ENCODE results near the gene UBE2L5. TPM values are rescaled to one million over a fixed set of nuclear protein-coding genes. Genes with fewer than 3 reads are reported as not detected.
"Not testable (repeated sequence)": the region's sequence is repeated elsewhere in the genome, so short reads cannot be mapped to it uniquely, and the experiment has no call there.

Gene UBE2L5
- total RNA-seq, 2 experiments from 2014 or later, result 0.22 to 1.8 TPM

DNA sequence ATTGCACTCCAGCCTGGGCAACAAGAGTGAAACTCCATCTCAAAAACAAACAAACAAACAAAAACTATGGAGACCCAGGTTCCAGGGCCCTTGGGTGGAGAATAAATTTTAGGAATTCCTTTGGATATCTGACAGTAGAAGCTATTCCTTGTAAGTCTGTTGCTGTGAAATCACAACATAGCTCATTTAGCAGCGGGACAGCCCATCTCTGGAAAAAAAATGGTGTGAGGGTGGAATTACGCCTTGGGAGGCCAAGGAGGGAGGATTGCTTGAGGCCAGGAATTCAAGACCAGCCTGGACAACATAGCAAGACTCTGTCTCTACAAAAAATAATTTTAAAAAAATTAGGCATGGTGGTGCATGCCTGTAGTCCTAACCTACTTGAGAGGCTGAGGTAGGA is 27.8 kb downstream of the UBE2L5 start:
- POLR2A ChIA-PET, result interaction anchor here (0.6 to 16.4 kb wide), 6 partner anchors 12 to 76 kb away, joined by 3 to 235 read pairs (median 8); no protein-coding TSS in a partner anchor

DNA sequence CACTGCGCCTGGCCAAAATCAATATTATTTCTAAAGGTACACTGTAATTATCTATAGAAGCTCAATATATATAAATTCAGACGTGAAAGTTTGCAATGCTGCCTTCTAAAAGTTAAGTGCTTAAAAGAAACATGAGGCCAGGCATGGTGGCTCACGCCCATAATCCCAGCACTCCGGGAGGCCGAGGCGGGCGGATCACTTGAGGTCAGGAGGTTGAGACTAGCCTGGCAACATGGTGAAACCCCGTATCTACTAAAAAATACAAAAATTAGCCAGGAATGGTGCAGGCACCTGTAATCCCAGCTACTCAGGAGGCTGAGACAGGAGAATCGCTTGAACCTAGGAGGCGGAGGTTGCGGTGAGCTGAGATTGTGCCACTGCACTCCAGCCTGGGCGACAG is 29.2 kb downstream of the UBE2L5 start:
- peaks cover 50% of the 10 kb centered on the region for H3K36me3 ChIP-seq (ENCODE audit: insufficient read depth, low read length)
- H3K4me3 ChIP-seq (ENCODE audit: low read depth, low read length, poor library complexity, severe bottlenecking); BruUV-seq (replicated peaks); H3K9me2 ChIP-seq (ENCODE audit: insufficient read depth, low read length); CTCF ChIA-PET (ENCODE audit: unreplicated experiment); H2AFZ ChIP-seq (ENCODE audit: low read length); intact Hi-C loops (cut with micrococcal nuclease; ENCODE audit: unreplicated experiment); DNase-seq (ENCODE audit: low spot score); H4K20me1 ChIP-seq (ENCODE audit: insufficient read depth, low read length); H3K9me3 ChIP-seq (ENCODE audit: low read length): not testable (repeated sequence)
- peaks cover 60% of the 10 kb centered on the region for H3K79me2 ChIP-seq (ENCODE audit: insufficient read depth, low read depth, low read length)
- H3K4me2 ChIP-seq (ENCODE audit: low read length), result peak overlapping the region; percentile 21; the same call in 1 of the 2 replicates
- peak overlapping the region; percentile 4 for H3K27ac ChIP-seq (ENCODE audit: low read depth, low read length, poor library complexity, severe bottlenecking)
- POLR2A ChIA-PET, result interaction anchor here (0.6 to 16.4 kb wide), 5 partner anchors 8 to 144 kb away, joined by 3 to 235 read pairs (median 6); no protein-coding TSS in a partner anchor
- H3K4me1 ChIP-seq (ENCODE audit: insufficient read depth, low read length, poor library complexity, severe bottlenecking), result peaks cover 60% of the 10 kb centered on the region

More for the DNA sequence above, 27.8 kb downstream of the UBE2L5 start:
- Histone ChIP-seq H3K27ac (ENCODE audit: low read depth, low read length, poor library complexity, severe bottlenecking) (no peak overlapping the region), H3K4me2 (ENCODE audit: low read length) (no peak overlapping the region), H4K20me1 (ENCODE audit: insufficient read depth, low read length) (no peaks in the 10 kb centered on the region), H3K9me3 (ENCODE audit: low read length) (no peaks in the 10 kb centered on the region), H3K4me3 (ENCODE audit: low read depth, low read length, poor library complexity, severe bottlenecking) (no peak overlapping the region), H3K4me1 (ENCODE audit: insufficient read depth, low read length, poor library complexity, severe bottlenecking) (peaks cover 53% of the 10 kb centered on the region), H3K79me2 (ENCODE audit: insufficient read depth, low read depth, low read length) (peaks cover 73% of the 10 kb centered on the region), H3K9me2 (ENCODE audit: insufficient read depth, low read length) (no peaks in the 10 kb centered on the region), H3K36me3 (ENCODE audit: insufficient read depth, low read length) (peaks cover 48% of the 10 kb centered on the region), H2AFZ (ENCODE audit: low read length) (no peak overlapping the region)
- CTCF ChIA-PET (ENCODE audit: unreplicated experiment), result no interaction called here
- intact Hi-C loops (cut with micrococcal nuclease; ENCODE audit: unreplicated experiment), result no loop called here
- DNase-seq (ENCODE audit: low spot score), result no peak
- BruUV-seq (replicated peaks), result no TSS peak
- TF ChIP-seq, protein P1, sequence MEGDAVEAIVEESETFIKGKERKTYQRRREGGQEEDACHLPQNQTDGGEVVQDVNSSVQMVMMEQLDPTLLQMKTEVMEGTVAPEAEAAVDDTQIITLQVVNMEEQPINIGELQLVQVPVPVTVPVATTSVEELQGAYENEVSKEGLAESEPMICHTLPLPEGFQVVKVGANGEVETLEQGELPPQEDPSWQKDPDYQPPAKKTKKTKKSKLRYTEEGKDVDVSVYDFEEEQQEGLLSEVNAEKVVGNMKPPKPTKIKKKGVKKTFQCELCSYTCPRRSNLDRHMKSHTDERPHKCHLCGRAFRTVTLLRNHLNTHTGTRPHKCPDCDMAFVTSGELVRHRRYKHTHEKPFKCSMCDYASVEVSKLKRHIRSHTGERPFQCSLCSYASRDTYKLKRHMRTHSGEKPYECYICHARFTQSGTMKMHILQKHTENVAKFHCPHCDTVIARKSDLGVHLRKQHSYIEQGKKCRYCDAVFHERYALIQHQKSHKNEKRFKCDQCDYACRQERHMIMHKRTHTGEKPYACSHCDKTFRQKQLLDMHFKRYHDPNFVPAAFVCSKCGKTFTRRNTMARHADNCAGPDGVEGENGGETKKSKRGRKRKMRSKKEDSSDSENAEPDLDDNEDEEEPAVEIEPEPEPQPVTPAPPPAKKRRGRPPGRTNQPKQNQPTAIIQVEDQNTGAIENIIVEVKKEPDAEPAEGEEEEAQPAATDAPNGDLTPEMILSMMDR (conservative IDR thresholded peaks at IDR 0.05; ENCODE audit: low read length), result no peak
- TF ChIP-seq EZH2phosphoT487 (IDR thresholded peaks at IDR 0.05; ENCODE audit: borderline replicate concordance, low read depth, low read length), result no peak

DNA sequence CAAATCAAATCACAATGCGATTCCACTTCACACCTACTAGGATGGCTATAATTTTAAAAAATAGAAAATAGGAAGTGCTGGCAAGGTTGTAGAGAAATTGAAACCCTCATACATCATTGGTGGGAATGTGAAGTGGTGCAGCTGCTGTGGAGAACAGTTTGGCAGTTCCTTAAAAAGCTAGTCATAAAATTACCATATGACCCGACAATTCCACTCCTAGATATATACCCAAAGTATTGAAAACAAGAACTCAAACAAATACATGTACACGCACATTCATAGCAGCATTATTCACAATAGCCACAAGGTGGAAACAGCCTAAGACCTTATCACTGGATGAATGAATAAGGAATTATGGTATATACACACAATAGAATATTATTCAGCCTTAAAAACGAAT is 31.4 kb downstream of the UBE2L5 start:
- H3K4me3 ChIP-seq (ENCODE audit: low read depth, low read length, poor library complexity, severe bottlenecking), result no peak overlapping the region
- intact Hi-C loops (cut with micrococcal nuclease; ENCODE audit: unreplicated experiment), result no loop called here
- H2AFZ ChIP-seq (ENCODE audit: low read length), result no peak overlapping the region
- TF ChIP-seq EZH2phosphoT487 (IDR thresholded peaks at IDR 0.05; ENCODE audit: borderline replicate concordance, low read depth, low read length), result no peak
- TF ChIP-seq, protein P1 (conservative IDR thresholded peaks at IDR 0.05; ENCODE audit: low read length), result peak; percentile 67
- H3K9me3 ChIP-seq (ENCODE audit: low read length), result no peaks in the 10 kb centered on the region
- H3K4me1 ChIP-seq (ENCODE audit: insufficient read depth, low read length, poor library complexity, severe bottlenecking), result peaks cover 67% of the 10 kb centered on the region
- DNase-seq (ENCODE audit: low spot score), result peak; percentile 60
- ChIA-PET CTCF (ENCODE audit: unreplicated experiment) (no interaction called here), POLR2A (interaction anchor here (0.7 to 16.4 kb wide), 5 partner anchors 9 to 210 kb away, joined by 3 to 235 read pairs (median 3); no protein-coding TSS in a partner anchor)
- peak overlapping the region; percentile 17; the same call in 1 of the 2 replicates for H3K4me2 ChIP-seq (ENCODE audit: low read length)
- no TSS peak for BruUV-seq (replicated peaks)
- peaks cover 51% of the 10 kb centered on the region; the same call in 1 of the 2 replicates for H3K79me2 ChIP-seq (ENCODE audit: insufficient read depth, low read depth, low read length)
- H3K9me2 ChIP-seq (ENCODE audit: insufficient read depth, low read length), result no peaks in the 10 kb centered on the region
- H3K27ac ChIP-seq (ENCODE audit: low read depth, low read length, poor library complexity, severe bottlenecking), result peak overlapping the region; percentile 30
- peaks cover 53% of the 10 kb centered on the region for H3K36me3 ChIP-seq (ENCODE audit: insufficient read depth, low read length)
- peaks cover 1% of the 10 kb centered on the region; the same call in 1 of the 2 replicates for H4K20me1 ChIP-seq (ENCODE audit: insufficient read depth, low read length)

All from OCI-LY7 (cell line).